ENCODE results near the gene HMCN1. TPM values are rescaled to one million over a fixed set of nuclear protein-coding genes. Genes with fewer than 3 reads are reported as not detected.

HMCN1 gene
- polyA plus RNA-seq, 1 donor from 2014 or later, result 0.66 TPM

DNA sequence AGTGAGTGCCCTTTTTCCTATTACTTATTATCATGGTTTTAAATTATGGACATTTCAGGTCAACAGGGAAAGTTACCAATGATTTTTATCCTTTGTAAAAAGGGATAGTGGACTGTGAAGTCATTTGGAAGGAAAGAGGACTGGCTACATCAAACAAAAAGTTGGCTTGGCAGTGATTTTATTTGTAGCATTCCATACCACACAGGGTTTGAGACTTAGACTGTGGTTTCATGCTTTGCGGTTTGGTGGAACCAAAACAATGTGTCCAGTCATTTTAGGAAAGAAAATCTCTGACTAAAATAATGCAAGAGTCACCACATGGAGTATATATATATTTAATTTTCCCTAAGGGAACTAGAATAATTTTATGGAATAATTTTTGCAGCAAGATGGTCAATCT is 239.5 kb downstream of the HMCN1 start:
- Histone ChIP-seq H3K9ac (ENCODE audit: low read length) (no peak overlapping the region), H3K9me2 (ENCODE audit: insufficient read depth, low read length) (no peaks in the 10 kb centered on the region)

DNA sequence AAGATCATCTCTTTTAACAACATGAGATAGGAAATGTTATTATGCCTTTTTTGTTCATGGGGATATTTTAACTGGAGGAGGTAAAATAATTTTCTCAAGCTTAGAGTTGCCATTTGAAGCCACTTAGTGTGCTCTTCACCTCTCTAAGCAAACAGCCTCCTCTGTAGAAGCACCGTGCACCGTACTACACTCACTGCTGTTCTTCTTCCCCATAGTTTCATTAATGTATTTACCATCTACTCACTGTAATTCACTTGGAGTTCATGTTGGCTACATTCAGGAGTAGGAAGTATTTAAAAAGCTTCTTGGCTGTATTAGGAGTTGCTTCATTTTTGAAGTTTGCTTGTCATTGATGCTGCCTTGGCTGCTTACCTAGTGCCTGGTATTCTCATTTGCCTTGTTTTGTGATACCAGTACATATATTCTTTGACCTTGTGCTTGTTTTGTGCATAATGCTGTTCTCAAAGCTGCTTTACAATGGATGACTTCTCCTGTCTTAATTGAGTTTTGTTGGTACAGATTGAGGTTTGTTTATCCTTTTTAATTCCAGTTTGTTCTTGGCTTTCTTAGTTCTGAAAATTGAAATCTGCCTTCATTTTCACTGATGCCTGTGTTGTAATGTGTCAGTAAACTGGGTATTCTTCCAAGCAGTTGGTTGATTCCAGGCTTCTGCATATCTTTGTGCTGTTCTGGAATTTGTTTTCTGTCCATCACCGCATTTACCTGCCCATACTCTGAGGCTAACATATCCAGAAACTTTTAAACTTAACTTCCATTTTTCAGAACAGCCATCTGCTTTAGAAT is 240.4 kb downstream of the HMCN1 start:
- Histone ChIP-seq H3K36me3 (ENCODE audit: insufficient read depth, low read length) (no peaks in the 10 kb centered on the region), H3F3A (ENCODE audit: insufficient read depth, low read length, poor library complexity, severe bottlenecking) (no peaks in the 10 kb centered on the region), H3K9ac (ENCODE audit: low read length) (no peak overlapping the region), H3K4me3 (ENCODE audit: low read length) (no peak overlapping the region), H3K27me3 (ENCODE audit: insufficient read depth, low read depth, low read length) (no peaks in the 10 kb centered on the region), H3K9me2 (ENCODE audit: insufficient read depth, low read length) (no peaks in the 10 kb centered on the region), H2AFZ (ENCODE audit: low read depth, low read length) (no peak overlapping the region), H3K79me2 (replicated peaks; ENCODE audit: insufficient read depth, low read length) (no peaks in the 10 kb centered on the region), H3K27ac (ENCODE audit: low read length) (no peak overlapping the region), H3K9me3 (ENCODE audit: low read length) (no peaks in the 10 kb centered on the region), H4K20me1 (ENCODE audit: insufficient read depth) (no peaks in the 10 kb centered on the region), H3K4me2 (ENCODE audit: low read length) (no peak overlapping the region)
- TF ChIP-seq POLR2AphosphoS5 (IDR thresholded peaks at IDR 0.05) (no peak), EP300 (conservative IDR thresholded peaks at IDR 0.05; ENCODE audit: poor library complexity, severe bottlenecking) (no peak), RAD21 (conservative IDR thresholded peaks at IDR 0.05) (no peak), SMC3 (conservative IDR thresholded peaks at IDR 0.05; ENCODE audit: poor library complexity) (no peak), TAF1 (IDR thresholded peaks at IDR 0.05; ENCODE audit: low read depth) (no peak), REST (IDR thresholded peaks at IDR 0.05; ENCODE audit: borderline replicate concordance) (no peak)
- TF ChIP-seq, protein P1, sequence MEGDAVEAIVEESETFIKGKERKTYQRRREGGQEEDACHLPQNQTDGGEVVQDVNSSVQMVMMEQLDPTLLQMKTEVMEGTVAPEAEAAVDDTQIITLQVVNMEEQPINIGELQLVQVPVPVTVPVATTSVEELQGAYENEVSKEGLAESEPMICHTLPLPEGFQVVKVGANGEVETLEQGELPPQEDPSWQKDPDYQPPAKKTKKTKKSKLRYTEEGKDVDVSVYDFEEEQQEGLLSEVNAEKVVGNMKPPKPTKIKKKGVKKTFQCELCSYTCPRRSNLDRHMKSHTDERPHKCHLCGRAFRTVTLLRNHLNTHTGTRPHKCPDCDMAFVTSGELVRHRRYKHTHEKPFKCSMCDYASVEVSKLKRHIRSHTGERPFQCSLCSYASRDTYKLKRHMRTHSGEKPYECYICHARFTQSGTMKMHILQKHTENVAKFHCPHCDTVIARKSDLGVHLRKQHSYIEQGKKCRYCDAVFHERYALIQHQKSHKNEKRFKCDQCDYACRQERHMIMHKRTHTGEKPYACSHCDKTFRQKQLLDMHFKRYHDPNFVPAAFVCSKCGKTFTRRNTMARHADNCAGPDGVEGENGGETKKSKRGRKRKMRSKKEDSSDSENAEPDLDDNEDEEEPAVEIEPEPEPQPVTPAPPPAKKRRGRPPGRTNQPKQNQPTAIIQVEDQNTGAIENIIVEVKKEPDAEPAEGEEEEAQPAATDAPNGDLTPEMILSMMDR (IDR thresholded peaks at IDR 0.05; ENCODE audit: poor library complexity, severe bottlenecking), result no peak

More for the DNA sequence above, 239.5 kb downstream of the HMCN1 start:
- Histone ChIP-seq H3K4me2 (ENCODE audit: low read length) (no peak overlapping the region), H2AFZ (ENCODE audit: low read depth, low read length) (no peak overlapping the region), H3K27me3 (ENCODE audit: insufficient read depth, low read depth, low read length) (no peaks in the 10 kb centered on the region), H3K27ac (ENCODE audit: low read length) (no peak overlapping the region), H3K9me3 (ENCODE audit: low read length) (no peaks in the 10 kb centered on the region), H4K20me1 (ENCODE audit: insufficient read depth) (no peaks in the 10 kb centered on the region), H3K36me3 (ENCODE audit: insufficient read depth, low read length) (no peaks in the 10 kb centered on the region), H3K79me2 (replicated peaks; ENCODE audit: insufficient read depth, low read length) (no peaks in the 10 kb centered on the region), H3F3A (ENCODE audit: insufficient read depth, low read length, poor library complexity, severe bottlenecking) (no peaks in the 10 kb centered on the region), H3K4me3 (ENCODE audit: low read length) (no peak overlapping the region)
- TF ChIP-seq, protein P1 (IDR thresholded peaks at IDR 0.05; ENCODE audit: poor library complexity, severe bottlenecking), result no peak
- no peak for TF ChIP-seq TAF1 (IDR thresholded peaks at IDR 0.05; ENCODE audit: low read depth)
- TF ChIP-seq EP300 (conservative IDR thresholded peaks at IDR 0.05; ENCODE audit: poor library complexity, severe bottlenecking), result no peak
- no peak for TF ChIP-seq REST (IDR thresholded peaks at IDR 0.05; ENCODE audit: borderline replicate concordance)
- no peak for TF ChIP-seq MXI1 (conservative IDR thresholded peaks at IDR 0.05; ENCODE audit: poor library complexity, severe bottlenecking)
- TF ChIP-seq POLR2AphosphoS5 (IDR thresholded peaks at IDR 0.05), result no peak
- no peak for TF ChIP-seq SMC3 (conservative IDR thresholded peaks at IDR 0.05; ENCODE audit: poor library complexity)
- TF ChIP-seq RAD21 (conservative IDR thresholded peaks at IDR 0.05), result no peak
- TF ChIP-seq EZH2 (IDR thresholded peaks at IDR 0.05; ENCODE audit: borderline replicate concordance, insufficient read depth, low read length, poor library complexity, severe bottlenecking), result no peak
